H1 (cell line): ENCODE measurements around the gene NUDT11. TPM values are rescaled to one million over a fixed set of nuclear protein-coding genes. Genes with fewer than 3 reads are reported as not detected.
"Not testable (repeated sequence)": the region's sequence is repeated elsewhere in the genome, so short reads cannot be mapped to it uniquely, and the experiment has no call there.

Source experiments
- CTCF ChIA-PET: fragments of 300-600 bp; sonication (Branson Sonifier 250); formaldehyde crosslinking; loops from one replicate; lab custom pipeline; 2021; ENCODE audit not compliant: partially characterized antibody; lab: Charles Lee
- POLR2A ChIA-PET: fragments of 300-600 bp; sonication (Branson Sonifier 250); formaldehyde crosslinking; loops from one replicate; lab custom pipeline; 2021; ENCODE audit warnings: inconsistent platforms; ENCODE audit not compliant: partially characterized antibody; lab: Charles Lee
- DNase-seq, 2 experiments: peaks; one replicate each; pipeline versions ENCODE4 v3.0.0 to v3.0.0-alpha.2; 2010 to 2022; ENCODE audit warnings: low spot score in 2 of 2, low read depth in 1 of 2, mixed read lengths in 1 of 2
- FAIRE-seq: peaks from 2 replicates; lab custom pipeline; 2011; peaks lifted over from hg19 to GRCh38; lab: Jason Lieb, UNC
- H2AFZ ChIP-seq: 2 replicates; pipeline ENCODE4 v1.8.1; 2012; ENCODE audit warnings: low read length, inconsistent platforms
- H2AK5ac ChIP-seq: 2 replicates; pipeline ENCODE4 v1.6.1; 2013; ENCODE audit warnings: low read depth, low read length
- H2BK120ac ChIP-seq: replicated peaks from 2 replicates; pipeline ENCODE3; 2013; ENCODE audit warnings: low read depth, low read length, inconsistent platforms
- H2BK12ac ChIP-seq: 2 replicates; pipeline ENCODE4 v1.6.1; 2013; ENCODE audit warnings: low read depth, low read length
- H2BK15ac ChIP-seq: 2 replicates; pipeline ENCODE4 v1.6.1; 2013; ENCODE audit warnings: low read length
- H2BK20ac ChIP-seq: 2 replicates; pipeline ENCODE4 v1.6.1; 2013; ENCODE audit warnings: low read length
- H2BK5ac ChIP-seq: 2 replicates; pipeline ENCODE4 v1.6.1; 2013; ENCODE audit warnings: low read depth, low read length
- H3K14ac ChIP-seq: 2 replicates; pipeline ENCODE4 v1.6.1; 2013; ENCODE audit warnings: inconsistent platforms; ENCODE audit not compliant: insufficient read length
- H3K18ac ChIP-seq: 2 replicates; pipeline ENCODE4 v1.6.1; 2013; ENCODE audit warnings: low read length; ENCODE audit errors: extremely low read depth
- H3K23ac ChIP-seq: 2 replicates; pipeline ENCODE4 v1.6.1; 2013; ENCODE audit warnings: inconsistent platforms; ENCODE audit not compliant: insufficient read length
- H3K23me2 ChIP-seq: 2 replicates; pipeline ENCODE4 v1.6.1; 2013; ENCODE audit warnings: low read depth, low read length
- H3K27ac ChIP-seq: 2 replicates; pipeline ENCODE4 v1.6.1; 2011; ENCODE audit warnings: low read depth, low read length, inconsistent platforms
- H3K27me3 ChIP-seq, 4 experiments: replicated peaks in 1 of 4; 1 replicate in 1 of 4; 2 replicates in 3 of 4; pipeline versions ENCODE4 v1.6.1 to v1.8.1; 2011 to 2013; ENCODE audit warnings: low read length in 3 of 4, mild to moderate bottlenecking in 3 of 4, inconsistent platforms in 2 of 4, mixed read lengths in 2 of 4, moderate library complexity in 1 of 4; ENCODE audit not compliant: control insufficient read depth in 3 of 4, insufficient read depth in 3 of 4; ENCODE audit errors: extremely low read depth in 1 of 4
- H3K36me3 ChIP-seq, 4 experiments: 2 replicates each; pipeline versions ENCODE4 v1.6.1 to v1.8.1; 2011 to 2013; ENCODE audit warnings: mild to moderate bottlenecking in 4 of 4, low read length in 3 of 4, moderate library complexity in 2 of 4, control low read depth in 1 of 4, inconsistent platforms in 1 of 4; ENCODE audit not compliant: insufficient read depth in 4 of 4, control insufficient read depth in 2 of 4
- H3K4ac ChIP-seq: replicated peaks from 2 replicates; pipeline ENCODE3; 2013; ENCODE audit warnings: low read length, low read depth, mixed read lengths, inconsistent platforms; ENCODE audit not compliant: insufficient read length
- H3K4me1 ChIP-seq, 4 experiments: replicated peaks in 1 of 4; 1 replicate in 1 of 4; 2 replicates in 3 of 4; pipeline versions ENCODE4 v1.6.1 to v1.8.1; 2011 to 2013; ENCODE audit warnings: low read length in 3 of 4, inconsistent platforms in 2 of 4, mixed read lengths in 1 of 4; ENCODE audit not compliant: insufficient read depth in 4 of 4, control insufficient read depth in 3 of 4
- H3K4me2 ChIP-seq, 2 experiments: 2 replicates each; pipeline versions ENCODE4 v1.6.1 to v1.8.1; 2011 to 2013; ENCODE audit warnings: low read depth in 2 of 2, low read length in 2 of 2, control low read depth in 1 of 2, inconsistent platforms in 1 of 2, mild to moderate bottlenecking in 1 of 2; ENCODE audit not compliant: insufficient read depth in 1 of 2
- H3K4me3 ChIP-seq, 4 experiments: fragments of 200-600, 300-600 bp in 1 of 4; sonication (generic), shearing (Covaris generic), sonication (Bioruptor Twin) in 1 of 4; 2 replicates each; pipeline versions ENCODE4 v1.5.1 to v1.8.1; 2011 to 2016; ENCODE audit warnings: low read length in 4 of 4, low read depth in 3 of 4, control low read depth in 2 of 4, inconsistent platforms in 2 of 4, mild to moderate bottlenecking in 2 of 4, mixed read lengths in 1 of 4, moderate library complexity in 1 of 4; ENCODE audit not compliant: insufficient read depth in 2 of 4; ENCODE audit errors: extremely low read depth in 1 of 4
- H3K56ac ChIP-seq: replicated peaks from 2 replicates; pipeline ENCODE3; 2013; ENCODE audit warnings: low read depth, mild to moderate bottlenecking, mixed read lengths, low read length, inconsistent platforms; ENCODE audit not compliant: insufficient read length
- H3K79me1 ChIP-seq: 2 replicates; pipeline ENCODE4 v1.6.1; 2013; ENCODE audit warnings: low read depth, low read length, control low read depth
- H3K79me2 ChIP-seq, 2 experiments: 2 replicates each; pipeline versions ENCODE4 v1.6.1 to v1.8.1; 2012 to 2013; ENCODE audit warnings: low read length in 2 of 2, mild to moderate bottlenecking in 2 of 2, inconsistent platforms in 1 of 2; ENCODE audit not compliant: insufficient read depth in 2 of 2, control insufficient read depth in 1 of 2
- H3K9ac ChIP-seq, 4 experiments: replicated peaks in 1 of 4; 1 replicate in 1 of 4; 2 replicates in 3 of 4; pipeline versions ENCODE4 v1.6.1 to v1.8.1; 2011 to 2013; ENCODE audit warnings: low read depth in 3 of 4, low read length in 3 of 4, control low read depth in 2 of 4, mild to moderate bottlenecking in 2 of 4, moderate library complexity in 2 of 4, inconsistent platforms in 1 of 4; ENCODE audit errors: extremely low read depth in 1 of 4
- H3K9me3 ChIP-seq, 2 experiments: 2 replicates each; pipeline versions ENCODE4 v1.6.1 to v1.8.1; 2012 to 2013; ENCODE audit warnings: mild to moderate bottlenecking in 2 of 2, moderate library complexity in 2 of 2, control low read depth in 1 of 2, inconsistent platforms in 1 of 2, low read depth in 1 of 2, low read length in 1 of 2, mixed read lengths in 1 of 2; ENCODE audit not compliant: insufficient read depth in 2 of 2
- H4K20me1 ChIP-seq, 2 experiments: replicated peaks in 1 of 2; 2 replicates each; pipeline versions ENCODE3 to v1.8.1; 2011 to 2013; ENCODE audit warnings: inconsistent platforms in 2 of 2, low read length in 2 of 2, mild to moderate bottlenecking in 1 of 2; ENCODE audit not compliant: insufficient read depth in 2 of 2, control insufficient read depth in 1 of 2
- H4K5ac ChIP-seq: 2 replicates; pipeline ENCODE4 v1.6.1; 2013; ENCODE audit warnings: low read length, low read depth, mixed read lengths, inconsistent platforms; ENCODE audit not compliant: insufficient read length
- H4K8ac ChIP-seq: 2 replicates; pipeline ENCODE4 v1.8.0; 2013; ENCODE audit warnings: mild to moderate bottlenecking, moderate library complexity, low read length, inconsistent platforms; ENCODE audit not compliant: insufficient read depth; ENCODE audit errors: extremely low read depth
- H4K91ac ChIP-seq: replicated peaks from 2 replicates; pipeline ENCODE3; 2013; ENCODE audit warnings: low read length, mixed read lengths, inconsistent platforms; ENCODE audit not compliant: insufficient read length
- ASH2L ChIP-seq: fragments of 200-600, 300-600 bp; sonication (generic); IDR thresholded peaks from one replicate; pipeline ENCODE4 v1.7.1; 2017; ENCODE audit warnings: low read length
- MAX ChIP-seq: IDR thresholded peaks from 2 replicates; pipeline ENCODE4 v1.6.1; 2012; ENCODE audit warnings: inconsistent platforms
- PHF8 ChIP-seq: fragments of 200-600 bp; sonication (generic); conservative IDR thresholded peaks from 2 replicates; pipeline ENCODE4 v1.7.1; 2012; ENCODE audit warnings: low read depth, mild to moderate bottlenecking, inconsistent platforms, low read length, moderate library complexity
- RBBP5 ChIP-seq: IDR thresholded peaks from 2 replicates; pipeline ENCODE4 v1.7.1; 2012; ENCODE audit warnings: low read depth, mild to moderate bottlenecking, inconsistent platforms, low read length, moderate library complexity, borderline replicate concordance
- WGBS, 2 experiments: shearing (Covaris generic) in 1 of 2; methylation state at CpG; one replicate each; pipeline versions ENCODE4 v1.1.6 to v1.1.7; 2013 to 2015; ENCODE audit warnings: low lambda C conversion rate in 2 of 2, mixed read lengths in 2 of 2, inconsistent platforms in 1 of 2, low coverage in 1 of 2, missing lambda C conversion rate in 1 of 2; ENCODE audit not compliant: insufficient replicate concordance in 2 of 2, insufficient coverage in 1 of 2, insufficient read length in 1 of 2; ENCODE audit errors: extremely low coverage in 1 of 2, missing lambda C conversion rate in 1 of 2; 5-methylcytosine and 5-hydroxymethylcytosine counted together
- polyA plus RNA-seq, 7 experiments: library from polyadenylated mRNA; depleted of rRNA in 3 of 7; stranded (reverse) in 5 of 7; unstranded in 2 of 7; fragments of >200 nt in 5 of 7; fragments of 200-250 nt in 2 of 7; gene quantifications; 1 replicate in 5 of 7; 2 replicates in 1 of 7; 4 replicates in 1 of 7; pipeline versions ENCODE4 v1.2.1 to v1.2.3, GENCODE V29; 2011 to 2013; ENCODE audit warnings: missing spikeins in 2 of 7, mixed read lengths in 2 of 7
- total RNA-seq: library from RNA; stranded (reverse); fragmentation: NEBNext Ultra II Directional; extraction: Animal tissue kit (Norgen Biotek cat#: 25700); gene quantifications from 2 replicates; pipeline ENCODE4 v1.2.1, GENCODE V29; 2021

The NUDT11 gene
- total and polyA plus RNA-seq, 2 of the 8 experiments (the other 6 are each of a cell fraction or from before 2014, with no cell fraction given) = 31.3 to 37.6 TPM

GRCh38 chrX:51495701-51496488, 497 bp downstream of the NUDT11 start:
- H3K23me2 ChIP-seq, H3K18ac ChIP-seq, H3K27ac ChIP-seq, H3K4ac ChIP-seq, H2BK15ac ChIP-seq, H3K14ac ChIP-seq, H3K4me1 ChIP-seq, H4K8ac ChIP-seq, H3K79me1 ChIP-seq, H3K23ac ChIP-seq, H2AK5ac ChIP-seq, H2BK5ac ChIP-seq, H3K9me3 ChIP-seq, H2BK120ac ChIP-seq, H4K91ac ChIP-seq, H4K20me1 ChIP-seq, CTCF ChIA-PET, POLR2A ChIA-PET, H2BK12ac ChIP-seq, H4K5ac ChIP-seq, H2BK20ac ChIP-seq, H3K56ac ChIP-seq, H3K36me3 ChIP-seq, H3K27me3 ChIP-seq, H2AFZ ChIP-seq: not testable (repeated sequence)
- TF ChIP-seq PHF8 (0 out of 2 replicates have a peak, but pooled peaks have one; percentile 3), MAX (peak; percentile 63), ASH2L (peak; percentile 15), RBBP5 (peak; percentile 19; the same call in 1 of the 2 replicates)
- WGBS, 2 experiments = 1% methylated on average over 15 of the region's 60 CpGs; no CpG with 5 or more reads in 1 of the 2 experiments
- peak overlapping the region; percentile 53 to 72 (median 63) for H3K4me3 ChIP-seq
- peak overlapping the region; percentile 65 to 89 for H3K4me2 ChIP-seq
- DNase-seq = peak in 1 of 2 experiments; percentile 46
- H3K79me2 ChIP-seq = peaks cover 0 to 38% of the 10 kb centered on the region in 2 experiments; a peak in 3 of 4 replicates
- FAIRE-seq = peak; percentile 78
- peak overlapping the region; percentile 20 to 61 (median 46); a peak in 4 of 7 replicates for H3K9ac ChIP-seq
